HepG2 (cell line): ENCODE results near the gene FAM118B. TPM values are rescaled to one million over a fixed set of nuclear protein-coding genes. Genes with fewer than 3 reads are reported as not detected.
A peak's percentile ranks its signal among the peaks of the same experiment; 100 is the strongest.

Experiments used
- AGO2 ChIP-seq: fragments of 200-400 bp; formaldehyde crosslinking; optimal IDR thresholded peaks from 2 replicates; pipeline ENCODE3; 2017; ENCODE audit warnings: mild to moderate bottlenecking, low read depth, low read length, moderate library complexity
- CBX1 ChIP-seq: IDR thresholded peaks from one replicate; pipeline ENCODE4 v1.6.1; 2016; ENCODE audit warnings: antibody characterized with exemption, low read depth
- CEBPG ChIP-seq: IDR thresholded peaks from 2 replicates; pipeline ENCODE4 v1.6.1; 2016
- CERS6 ChIP-seq: sonication (generic); formaldehyde crosslinking; IDR thresholded peaks from 2 replicates; pipeline ENCODE4 v1.5.0; 2020; ENCODE audit warnings: missing genetic modification reagents
- CSRNP2 ChIP-seq: sonication (generic); formaldehyde crosslinking; conservative IDR thresholded peaks from 2 replicates; pipeline ENCODE4 v1.8.0; 2022; ENCODE audit warnings: low read depth, missing genetic modification reagents
- DPF2 ChIP-seq: sonication (generic); formaldehyde crosslinking; IDR thresholded peaks from 2 replicates; pipeline ENCODE4 v1.4.0; 2020; ENCODE audit warnings: mild to moderate bottlenecking, low read depth, missing genetic modification reagents, borderline replicate concordance
- EP300 ChIP-seq, 3 experiments: sonication (generic) in 1 of 3; formaldehyde crosslinking in 1 of 3; IDR thresholded peaks; 2 replicates each; pipeline versions ENCODE4 v1.5.1 to v1.6.1; 2011 to 2020; ENCODE audit warnings: low read depth in 2 of 3, low read length in 2 of 3, borderline replicate concordance in 1 of 3, improper control_type of control experiment in 1 of 3, mild to moderate bottlenecking in 1 of 3, missing genetic modification reagents in 1 of 3, moderate library complexity in 1 of 3
- EZH2 ChIP-seq: conservative IDR thresholded peaks from 2 replicates; pipeline ENCODE4 v1.6.1; 2012; ENCODE audit warnings: mild to moderate bottlenecking, low read depth, low read length, moderate library complexity
- FOXO4 ChIP-seq: sonication (generic); formaldehyde crosslinking; conservative IDR thresholded peaks from 2 replicates; pipeline ENCODE4 v1.8.1; 2023; ENCODE audit warnings: missing genetic modification reagents
- LBX2 ChIP-seq: sonication (generic); formaldehyde crosslinking; IDR thresholded peaks from 2 replicates; pipeline ENCODE4 v1.5.0; 2020; ENCODE audit warnings: missing genetic modification reagents, mild to moderate bottlenecking, borderline replicate concordance
- MAFF ChIP-seq: IDR thresholded peaks from 2 replicates; pipeline ENCODE4 v1.6.1; 2011; ENCODE audit warnings: low read depth, low read length, improper control_type of control experiment
- MBNL3 ChIP-seq: fragments of 250-450 bp; sonication (Bioruptor Pico); conservative IDR thresholded peaks from 2 replicates; pipeline ENCODE4 v1.8.0; 2022; ENCODE audit warnings: mild to moderate bottlenecking, inconsistent platforms
- RARA ChIP-seq: IDR thresholded peaks from 2 replicates; pipeline ENCODE4 v1.6.1; 2016; ENCODE audit warnings: missing genetic modification reagents, missing compliant biosample characterization
- RFXAP ChIP-seq: sonication (generic); formaldehyde crosslinking; IDR thresholded peaks from 2 replicates; pipeline ENCODE4 v1.4.0; 2020; ENCODE audit warnings: missing genetic modification reagents, borderline replicate concordance
- SNAPC4 ChIP-seq: sonication (generic); formaldehyde crosslinking; IDR thresholded peaks from 2 replicates; pipeline ENCODE4 v1.4.0; 2020; ENCODE audit warnings: mild to moderate bottlenecking, missing genetic modification reagents
- SP4 ChIP-seq: sonication (generic); formaldehyde crosslinking; IDR thresholded peaks from 2 replicates; pipeline ENCODE4 v1.8.1; 2023; ENCODE audit warnings: mild to moderate bottlenecking, missing genetic modification reagents
- TBP ChIP-seq: sonication (generic); formaldehyde crosslinking; IDR thresholded peaks from 2 replicates; pipeline ENCODE4 v1.5.0; 2020; ENCODE audit warnings: missing genetic modification reagents
- TEF ChIP-seq: sonication (generic); formaldehyde crosslinking; IDR thresholded peaks from 2 replicates; pipeline ENCODE4 v1.5.0; 2020; ENCODE audit warnings: missing genetic modification reagents
- ZNF264 ChIP-seq: sonication (generic); formaldehyde crosslinking; IDR thresholded peaks from 2 replicates; pipeline ENCODE4 v1.4.0; 2020; ENCODE audit warnings: missing genetic modification reagents
- polyA plus RNA-seq, 8 experiments: library from polyadenylated mRNA; depleted of rRNA in 3 of 8; stranded (reverse) in 7 of 8; unstranded in 1 of 8; fragments of >200 nt; fragmentation: Illumina TruSeq in 4 of 8; extraction: Trizol in 4 of 8; gene quantifications; 2 replicates each; pipeline versions ENCODE4 v1.2.1 to v1.2.3, GENCODE V29; 2011 to 2016; ENCODE audit warnings: low read depth in 4 of 8, missing spikeins in 1 of 8, mixed read lengths in 1 of 8; ENCODE audit not compliant: insufficient read depth in 1 of 8
- total RNA-seq, 5 experiments: library from RNA; depleted of rRNA; stranded (reverse); fragments of >200 nt; fragmentation: Illumina TruSeq; extraction: Trizol; gene quantifications; 2 replicates each; pipeline ENCODE4 v1.2.3, GENCODE V29; 2016; ENCODE audit warnings: low read depth in 1 of 5

The FAM118B gene
- total and polyA plus RNA-seq, 2 of the 13 experiments (the other 11 are each of a cell fraction or from before 2014, with no cell fraction given): 10.2 to 25.7 TPM

- TF ChIP-seq CBX1 (no peak), SNAPC4 (no peak), TBP (CRISPR knock-in tag) (no peak), AGO2 (peak; percentile 56), MBNL3 (CRISPR knock-in tag) (no peak), CSRNP2 (no peak), EZH2 (no peak), SP4 (CRISPR knock-in tag) (no peak; the same call in 1 of the 2 replicates), CEBPG (CRISPR knock-in tag) (no peak), TEF (CRISPR knock-in tag) (no peak), MAFF (no peak), DPF2 (CRISPR knock-in tag) (no peak), RARA (peak; percentile 14; the same call in 1 of the 2 replicates), FOXO4 (CRISPR knock-in tag) (no peak), ZNF264 (CRISPR knock-in tag) (no peak), EP300 (IDR thresholded peaks at IDR 0.05; ENCODE audit: low read depth in 2 of 2, low read length in 2 of 2) (peak in 1 of 2 experiments; percentile 29; a peak in 1 of 4 replicates), EP300 (CRISPR knock-in tag; IDR thresholded peaks at IDR 0.05; ENCODE audit: borderline replicate concordance) (no peak; the same call in 1 of the 2 replicates), CERS6 (CRISPR knock-in tag) (no peak), LBX2 (no peak), RFXAP (CRISPR knock-in tag) (no peak)
These were observed 26.1 kb upstream of the FAM118B start (continued) for GRCh38 chr11:126185259-126186024.
